GM21723 (cell line): ENCODE data around the gene CRYBA4.

Source experiments
- ATAC-seq: cut with Tn5 transposase; IDR thresholded peaks from one replicate; pipeline ENCODE4 v1.9.1; 2021; ENCODE audit warnings: mild to moderate bottlenecking, moderate library complexity; ENCODE audit not compliant: unreplicated experiment

CRYBA4 gene

GRCh38 chr22:26658671-26659478 is 37.1 kb downstream of the CRYBA4 start:
- ATAC-seq, result peak; percentile 68

GRCh38 chr22:26660356-26660755 is 38.6 kb downstream of the CRYBA4 start:
- ATAC-seq, result no peak

- ATAC-seq, result no peak
Measured at GRCh38 chr22:26660961-26661578, 39.3 kb downstream of the CRYBA4 start.

GRCh38 chr22:26662160-26662559 is 40.4 kb downstream of the CRYBA4 start:
- no peak for ATAC-seq

GRCh38 chr22:26663374-26663923 is 41.7 kb downstream of the CRYBA4 start:
- ATAC-seq, result no peak

GRCh38 chr22:26665813-26666231 is 44.1 kb downstream of the CRYBA4 start:
- peak; percentile 14 for ATAC-seq

- ATAC-seq, result no peak
Measured at GRCh38 chr22:26667140-26667539, 45.4 kb downstream of the CRYBA4 start.

- ATAC-seq, result no peak
Measured at GRCh38 chr22:26669060-26669481, 47.3 kb downstream of the CRYBA4 start.

- no peak for ATAC-seq
Measured at GRCh38 chr22:26670459-26670858, 48.7 kb downstream of the CRYBA4 start.

GRCh38 chr22:26671317-26672059 is 49.7 kb downstream of the CRYBA4 start:
- ATAC-seq, result peak; percentile 31

- ATAC-seq, result peak; percentile 8
Measured at GRCh38 chr22:26672060-26672471, 50.3 kb downstream of the CRYBA4 start.

GRCh38 chr22:26672590-26673468 is 51.1 kb downstream of the CRYBA4 start:
- peak; percentile 64 for ATAC-seq

- no peak for ATAC-seq
Measured at GRCh38 chr22:26673486-26673885, 51.7 kb downstream of the CRYBA4 start.

- no peak for ATAC-seq
Measured at GRCh38 chr22:26674211-26675190, 52.7 kb downstream of the CRYBA4 start.

- no peak for ATAC-seq
Measured at GRCh38 chr22:26675687-26676268, 54.0 kb downstream of the CRYBA4 start.

GRCh38 chr22:26677217-26677616 is 55.5 kb downstream of the CRYBA4 start:
- ATAC-seq, result no peak

- ATAC-seq, result no peak
Measured at GRCh38 chr22:26679003-26679629, 57.4 kb downstream of the CRYBA4 start.
